HepG2 (cell line): ENCODE measurements around the gene RAD23A. TPM values are rescaled to one million over a fixed set of nuclear protein-coding genes. Genes with fewer than 3 reads are reported as not detected.
A peak's percentile ranks its signal among the peaks of the same experiment; 100 is the strongest.

Experiments used
- ATAC-seq: fragments of 200-7000 bp; cut with Tn5 transposase; 3 replicates; pipeline ENCODE4 v1.9.1; 2020; ENCODE audit warnings: mild to moderate bottlenecking, moderate library complexity
- BruUV-seq: library from RNA; stranded (reverse); fragments of 400-500 nt; replicated peaks from 2 replicates; lab custom pipeline; 2021; lab: Mats Ljungman, UMichigan
- CTCF ChIA-PET: fragments of 300-600 bp; formaldehyde crosslinking; extraction: SDS; loops from one replicate; lab custom pipeline; 2021; ENCODE audit warnings: low total read pairs, inconsistent platforms, low intra/inter-chr PET ratio; lab: Yijun Ruan, JAX
- POLR2A ChIA-PET: fragments of 350-600 bp; sonication (Branson Sonifier 250); formaldehyde crosslinking; loops from one replicate; lab custom pipeline; 2020; ENCODE audit warnings: antibody characterized with exemption, inconsistent platforms; lab: Yijun Ruan, JAX
- DNase-seq: peaks from one replicate; pipeline ENCODE4 v3.0.0-alpha.2; 2015; ENCODE audit warnings: low spot score
- FAIRE-seq: peaks from 3 replicates; lab custom pipeline; 2011; peaks lifted over from hg19 to GRCh38; lab: Jason Lieb, UNC
- H2AFZ ChIP-seq: one replicate; pipeline ENCODE4 v1.6.1; 2011; ENCODE audit warnings: low read length, inconsistent platforms
- H3K27ac ChIP-seq: fragments of 300-600 bp; 3 replicates; pipeline ENCODE4 v1.8.0; 2011; ENCODE audit warnings: mixed run types, mild to moderate bottlenecking, mixed read lengths, low read length, inconsistent platforms; ENCODE audit not compliant: insufficient read depth; ENCODE audit errors: extremely low read length
- H3K27me3 ChIP-seq, 2 experiments: fragments of 200-600 bp in 1 of 2; 2 replicates in 1 of 2; 3 replicates in 1 of 2; pipeline versions ENCODE4 v1.6.0 to v1.8.0; 2011; ENCODE audit warnings: low read length in 2 of 2, mild to moderate bottlenecking in 2 of 2, moderate library complexity in 2 of 2, inconsistent platforms in 1 of 2; ENCODE audit not compliant: insufficient read depth in 2 of 2, control insufficient read depth in 1 of 2
- H3K36me3 ChIP-seq, 2 experiments: fragments of 200-600 bp in 1 of 2; replicated peaks in 1 of 2; 2 replicates in 1 of 2; 3 replicates in 1 of 2; pipeline versions ENCODE4 v1.5.1 to v1.8.0; 2011; ENCODE audit warnings: low read length in 2 of 2, inconsistent platforms in 1 of 2; ENCODE audit not compliant: insufficient read depth in 2 of 2, control insufficient read depth in 1 of 2
- H3K4me1 ChIP-seq: 2 replicates; pipeline ENCODE4 v1.5.1; 2012; ENCODE audit warnings: low read length, inconsistent platforms; ENCODE audit not compliant: insufficient read depth
- H3K4me2 ChIP-seq: 2 replicates; pipeline ENCODE4 v1.6.0; 2011; ENCODE audit warnings: low read depth, low read length, inconsistent platforms
- H3K4me3 ChIP-seq, 3 experiments: fragments of 200-600 bp in 1 of 3; sonication (generic), shearing (Covaris generic) in 1 of 3; replicated peaks in 1 of 3; 2 replicates each; pipeline ENCODE4 v1.5.1; 2011 to 2016; ENCODE audit warnings: low read length in 3 of 3, inconsistent platforms in 2 of 3, low read depth in 2 of 3, mild to moderate bottlenecking in 2 of 3, control low read depth in 1 of 3, mixed read lengths in 1 of 3; ENCODE audit not compliant: insufficient read depth in 1 of 3
- H3K79me2 ChIP-seq: one replicate; pipeline ENCODE4 v1.6.1; 2011; ENCODE audit warnings: low read length, inconsistent platforms; ENCODE audit not compliant: insufficient read depth
- H3K9ac ChIP-seq: 2 replicates; pipeline ENCODE4 v1.6.0; 2011; ENCODE audit warnings: mild to moderate bottlenecking, low read depth, low read length, inconsistent platforms; ENCODE audit not compliant: insufficient read depth
- H3K9me3 ChIP-seq: 2 replicates; pipeline ENCODE4 v1.5.1; 2012; ENCODE audit warnings: mild to moderate bottlenecking, low read length
- H4K20me1 ChIP-seq: 2 replicates; pipeline ENCODE4 v1.6.0; 2011; ENCODE audit warnings: inconsistent platforms, mild to moderate bottlenecking, low read length, moderate library complexity; ENCODE audit not compliant: insufficient read depth
- E2F2 ChIP-seq: sonication (generic); formaldehyde crosslinking; IDR thresholded peaks from 2 replicates; pipeline ENCODE4 v1.4.0; 2020; ENCODE audit warnings: missing genetic modification reagents, borderline replicate concordance
- LCORL ChIP-seq, 2 experiments: fragments of 450-650 bp in 1 of 2; sonication (generic) in 1 of 2; formaldehyde crosslinking in 1 of 2; IDR thresholded peaks; 2 replicates each; pipeline versions ENCODE4 v1.5.0 to v1.6.1; 2017 to 2020; ENCODE audit warnings: antibody characterized with exemption in 1 of 2, missing genetic modification reagents in 1 of 2
- PATZ1 ChIP-seq: sonication (generic); formaldehyde crosslinking; IDR thresholded peaks from 2 replicates; pipeline ENCODE4 v1.4.0; 2020; ENCODE audit warnings: missing genetic modification reagents
- RXRB ChIP-seq: IDR thresholded peaks from 2 replicates; pipeline ENCODE4 v1.6.1; 2016; ENCODE audit warnings: borderline replicate concordance, missing genetic modification reagents, missing compliant biosample characterization
- ZNF501 ChIP-seq: sonication (generic); formaldehyde crosslinking; IDR thresholded peaks from 2 replicates; pipeline ENCODE4 v1.5.1; 2020; ENCODE audit warnings: mild to moderate bottlenecking, moderate library complexity, missing genetic modification reagents
- ZNF687 ChIP-seq: sonication (generic); formaldehyde crosslinking; IDR thresholded peaks from 2 replicates; pipeline ENCODE4 v1.5.1; 2020; ENCODE audit warnings: mild to moderate bottlenecking, missing genetic modification reagents, moderate library complexity
- WGBS: methylation state at CpG from one replicate; pipeline ENCODE4 v1.1.6; 2017; ENCODE audit warnings: low lambda C conversion rate; 5-methylcytosine and 5-hydroxymethylcytosine counted together
- in situ Hi-C: cut with HindIII; loops from 2 replicates; pipeline ENCODE4 v1.10.0; 2017; ENCODE audit warnings: low pct_unique_long_range_greater_than_20kb; ENCODE audit not compliant: extremely low pct_ligation_motif_present
- intact Hi-C: fragments of 100-400 bp; cut with micrococcal nuclease; formaldehyde crosslinking; loops from one replicate; pipeline ENCODE4 v1.10.0; 2022; ENCODE audit not compliant: unreplicated experiment
- polyA plus RNA-seq, 8 experiments: library from polyadenylated mRNA; depleted of rRNA in 3 of 8; stranded (reverse) in 7 of 8; unstranded in 1 of 8; fragments of >200 nt; fragmentation: Illumina TruSeq in 4 of 8; extraction: Trizol in 4 of 8; gene quantifications; 2 replicates each; pipeline versions ENCODE4 v1.2.1 to v1.2.3, GENCODE V29; 2011 to 2016; ENCODE audit warnings: low read depth in 4 of 8, missing spikeins in 1 of 8, mixed read lengths in 1 of 8; ENCODE audit not compliant: insufficient read depth in 1 of 8
- total RNA-seq, 5 experiments: library from RNA; depleted of rRNA; stranded (reverse); fragments of >200 nt; fragmentation: Illumina TruSeq; extraction: Trizol; gene quantifications; 2 replicates each; pipeline ENCODE4 v1.2.3, GENCODE V29; 2016; ENCODE audit warnings: low read depth in 1 of 5

RAD23A gene
- total and polyA plus RNA-seq, 2 of the 13 experiments (the other 11 are each of a cell fraction or from before 2014, with no cell fraction given), result 42.5 to 54.2 TPM

GRCh38 chr19:12974301-12975220 lies 28.9 kb downstream of the RAD23A start:
- H4K20me1 ChIP-seq, result no peaks in the 10 kb centered on the region
- peak; percentile 35 for DNase-seq
- no peak for FAIRE-seq
- ChIA-PET CTCF (no interaction called here), POLR2A (interaction anchor here (0.7 to 1.0 kb wide), 3 partner anchors 9 to 96 kb away, joined by 3 read pairs; partner anchors contain the start of gene GADD45GIP1)
- intact Hi-C loops, result no loop called here
- no peaks in the 10 kb centered on the region for H3K27me3 ChIP-seq
- H2AFZ ChIP-seq, result no peak overlapping the region
- H3K36me3 ChIP-seq, result no peaks in the 10 kb centered on the region
- H3K4me2 ChIP-seq, result peak overlapping the region; percentile 57; the same call in 1 of the 2 replicates
- in situ Hi-C loops, result loop anchor here (5.0 to 10.0 kb wide), 2 partner anchors 118 to 290 kb away; no protein-coding TSS in a partner anchor
- TF ChIP-seq E2F2 (no peak), ZNF687 (CRISPR knock-in tag) (peak; percentile 19; the same call in 1 of the 2 replicates), PATZ1 (CRISPR knock-in tag) (0 out of 2 replicates have a peak, but pooled peaks have one; percentile 35), LCORL (IDR thresholded peaks at IDR 0.05) (no peak), LCORL (CRISPR knock-in tag; IDR thresholded peaks at IDR 0.05) (0 out of 2 replicates have a peak, but pooled peaks have one; percentile 23), RXRB (CRISPR knock-in tag) (0 out of 2 replicates have a peak, but pooled peaks have one; percentile 7), ZNF501 (no peak)
- H3K4me3 ChIP-seq, result peak overlapping the region in 1 of 3 experiments; percentile 38; a peak in 2 of 6 replicates
- no TSS peak for BruUV-seq
- no peak overlapping the region for H3K27ac ChIP-seq
- H3K9me3 ChIP-seq, result no peaks in the 10 kb centered on the region
- no peak overlapping the region for H3K9ac ChIP-seq
- peaks cover 29% of the 10 kb centered on the region for H3K4me1 ChIP-seq
- H3K79me2 ChIP-seq, result no peaks in the 10 kb centered on the region
- WGBS, result 7% methylated on average over 5 of the region's 19 CpGs
- no peak for ATAC-seq
